Adrenal gland (tissue), 19 donors: ENCODE data around the gene SCNN1G. TPM values are rescaled to one million over a fixed set of nuclear protein-coding genes. Genes with fewer than 3 reads are reported as not detected.

Experiments used
- DNase-seq, 7 donors: peaks; one replicate each; pipeline ENCODE4 v3.0.0-alpha.2; 2019 to 2020
- H3K27ac ChIP-seq, 5 donors: fragments of 200-600 bp; sonication (generic) in 4 of 5; 1 replicate in 3 of 5; 2 replicates in 2 of 5; pipeline versions ENCODE4 v1.5.1 to v1.8.0; 2016 to 2020; ENCODE audit warnings: mild to moderate bottlenecking in 1 of 5
- H3K27me3 ChIP-seq: fragments of 200-600 bp; 2 replicates; pipeline ENCODE4 v1.8.0; 2021
- H3K36me3 ChIP-seq, 2 donors: fragments of 200-600 bp; replicated peaks in 1 of 2; 1 replicate in 1 of 2; 2 replicates in 1 of 2; pipeline versions ENCODE4 v1.5.1 to v1.8.0; 2018 to 2022
- H3K4me1 ChIP-seq, 2 donors: fragments of 200-600 bp; replicated peaks in 1 of 2; 1 replicate in 1 of 2; 2 replicates in 1 of 2; pipeline versions ENCODE4 v1.5.1 to v1.8.0; 2018 to 2021
- H3K4me3 ChIP-seq, 4 donors: fragments of 200-600 bp; sonication (generic) in 3 of 4; one replicate each; pipeline ENCODE4 v1.5.1; 2016 to 2018
- H3K9me3 ChIP-seq, 3 donors: fragments of 200-600 bp; sonication (generic) in 1 of 3; replicated peaks in 1 of 3; 1 replicate in 2 of 3; 2 replicates in 1 of 3; pipeline versions ENCODE4 v1.5.1 to v1.8.0; 2016 to 2021
- POLR2A ChIP-seq, 2 donors: fragments of 450-650 bp; IDR thresholded peaks; one replicate each; pipeline ENCODE4 v1.6.1; 2017; ENCODE audit warnings: antibody characterized with exemption in 2 of 2, mild to moderate bottlenecking in 2 of 2, moderate library complexity in 1 of 2
- WGBS, 4 donors: extraction: QIAGEN DNeasy Blood & Tissue Kit in 2 of 4; methylation state at CpG; one replicate each; pipeline versions ENCODE4 v1.1.5 to v1.1.7; 2013 to 2017; 5-methylcytosine and 5-hydroxymethylcytosine counted together
- intact Hi-C, 2 donors: fragments of 100-400 bp; cut with DNase I; formaldehyde crosslinking; loops; one replicate each; pipeline versions ENCODE4 v1.14.1 to v1.15.0; 2022 to 2023
- long read RNA-seq, 10 donors: library from polyadenylated mRNA in 3 of 10; unstranded in 2 of 10; stranded (forward) in 1 of 10; transcript quantifications; one replicate each; pipeline ENCODE4 v2.0.0 and lab custom pipeline, GENCODE V29; 2021 to 2026
- polyA plus RNA-seq, 3 donors: library from polyadenylated mRNA; stranded (reverse); fragments of 200-250 nt in 2 of 3; fragments of 350-450 nt in 1 of 3; fragmentation: Illumina TruSeq in 1 of 3; extraction: RNeasy Lipid Tissue Mini Kit (QIAGEN cat#74804) in 1 of 3; gene quantifications; one replicate each; pipeline ENCODE4 v1.2.3, GENCODE V29; 2013 to 2014
- total RNA-seq, 9 donors: library from RNA; depleted of rRNA in 4 of 9; stranded (reverse); fragments of >200 nt in 4 of 9; fragments of 120-200 nt in 1 of 9; fragmentation: NEBNext Ultra II Directional in 1 of 9; extraction: Animal tissue kit (Norgen Biotek cat#: 25700) in 1 of 9; gene quantifications; one replicate each; pipeline versions ENCODE4 v1.1.0 to v1.2.4, GENCODE V29; 2013 to 2023
- TF ChIP-seq, protein P1 (sequence below), 6 experiments: fragments of 450-650 bp in 4 of 6; fragments of 200-600 bp in 2 of 6; sonication (generic) in 1 of 6; IDR thresholded peaks; 1 replicate in 5 of 6; 2 replicates in 1 of 6; pipeline versions ENCODE4 v1.5.1 to v1.8.0; 2016 to 2021; ENCODE audit warnings: antibody characterized with exemption in 6 of 6, mild to moderate bottlenecking in 2 of 6, moderate library complexity in 1 of 6
- donor health status: healthy with polysubstance abuse.
- donor health status: Bipolar disorder and iron deficiency.
- donor health status: DM: yes; HTN: yes; CAD: no.
- donor health status: DM: no; HTN: no; CAD: no.
- donor health status: DM: no; HTN: no; CAD: no.
- donor health status: DM: yes; HTN: yes; CAD: no.

SCNN1G gene
- total RNA-seq: under 1 TPM in 1 of 9 donors, not detected in 8; 0.11 TPM
- under 1 TPM in 2 of 3 donors, not detected in 1; 0.07 to 0.08 TPM for polyA plus RNA-seq
- long read RNA-seq, donor 1: 0 reads
- long read RNA-seq, donor 2: 0 reads
- long read RNA-seq, donor 3: 0 reads
- long read RNA-seq, donor 4: 0 reads
- long read RNA-seq, donor 5: 0 reads
- long read RNA-seq, donor 6: 0 reads
- long read RNA-seq, donor 7: 0 reads
- long read RNA-seq, donor 8: 0 reads
- long read RNA-seq, donor 9: 0 reads
- long read RNA-seq, donor 10: 0 reads

- peaks cover 38% of the 10 kb centered on the region for H3K27me3 ChIP-seq
- intact Hi-C loops: loop anchor here (5.0 kb wide), 2 partner anchors 249 to 254 kb away; no protein-coding TSS in a partner anchor
- WGBS, 4 donors: 1 to 28% (median 2%) methylated on average over 2 to 71 of the region's 71 CpGs
Measured at GRCh38 chr16:23182679-23183542, at the start of gene SCNN1G. Gene SCNN1G, plus strand, starts transcription at chr16:23182745. Its CDS starts 3,527 bp downstream, at chr16:23186272.

GRCh38 chr16:23132775-23133463 lies 49.6 kb upstream of the SCNN1G start:
- WGBS, 4 donors: 66 to 79% (median 75%) methylated on average over 11 of the region's 11 CpGs
- TF ChIP-seq, protein P1, sequence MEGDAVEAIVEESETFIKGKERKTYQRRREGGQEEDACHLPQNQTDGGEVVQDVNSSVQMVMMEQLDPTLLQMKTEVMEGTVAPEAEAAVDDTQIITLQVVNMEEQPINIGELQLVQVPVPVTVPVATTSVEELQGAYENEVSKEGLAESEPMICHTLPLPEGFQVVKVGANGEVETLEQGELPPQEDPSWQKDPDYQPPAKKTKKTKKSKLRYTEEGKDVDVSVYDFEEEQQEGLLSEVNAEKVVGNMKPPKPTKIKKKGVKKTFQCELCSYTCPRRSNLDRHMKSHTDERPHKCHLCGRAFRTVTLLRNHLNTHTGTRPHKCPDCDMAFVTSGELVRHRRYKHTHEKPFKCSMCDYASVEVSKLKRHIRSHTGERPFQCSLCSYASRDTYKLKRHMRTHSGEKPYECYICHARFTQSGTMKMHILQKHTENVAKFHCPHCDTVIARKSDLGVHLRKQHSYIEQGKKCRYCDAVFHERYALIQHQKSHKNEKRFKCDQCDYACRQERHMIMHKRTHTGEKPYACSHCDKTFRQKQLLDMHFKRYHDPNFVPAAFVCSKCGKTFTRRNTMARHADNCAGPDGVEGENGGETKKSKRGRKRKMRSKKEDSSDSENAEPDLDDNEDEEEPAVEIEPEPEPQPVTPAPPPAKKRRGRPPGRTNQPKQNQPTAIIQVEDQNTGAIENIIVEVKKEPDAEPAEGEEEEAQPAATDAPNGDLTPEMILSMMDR (IDR thresholded peaks at IDR 0.05): no peak
- no peak for TF ChIP-seq POLR2A (IDR thresholded peaks at IDR 0.05)
- H3K4me3 ChIP-seq: no peak overlapping the region
- intact Hi-C loops: loop anchor here in 1 of 2 donors (10.0 kb wide), 1 partner anchor 68 kb away; no protein-coding TSS in a partner anchor
- H3K36me3 ChIP-seq: no peaks in the 10 kb centered on the region
- H3K9me3 ChIP-seq: peaks cover 0 to 12% (median 0%) of the 10 kb centered on the region in 3 donors
- no peaks in the 10 kb centered on the region for H3K27me3 ChIP-seq
- H3K27ac ChIP-seq: peak overlapping the region in 1 of 5 donors; percentile 40
- DNase-seq: no peak
- peaks cover 17 to 35% of the 10 kb centered on the region in 2 donors for H3K4me1 ChIP-seq

More at GRCh38 chr16:23182679-23183542, at the start of gene SCNN1G:
- Histone ChIP-seq H3K36me3 (no peaks in the 10 kb centered on the region), H3K9me3 (no peaks in the 10 kb centered on the region), H3K27ac (no peak within 1 kb of the TSS), H3K4me3 (peak within 1 kb of the TSS in 2 of 4 donors; percentile 1 to 53), H3K4me1 (peaks cover 5 to 13% of the 10 kb centered on the region in 2 donors)
- DNase-seq: no peak
- TF ChIP-seq, protein P1 (IDR thresholded peaks at IDR 0.05): peak in 1 of 6 experiments; percentile 62
- TF ChIP-seq POLR2A (IDR thresholded peaks at IDR 0.05): no peak

- no peak overlapping the region for H3K4me3 ChIP-seq
- no peak for TF ChIP-seq POLR2A (IDR thresholded peaks at IDR 0.05)
- TF ChIP-seq, protein P1 (IDR thresholded peaks at IDR 0.05): no peak
- no peaks in the 10 kb centered on the region for H3K36me3 ChIP-seq
- no peak overlapping the region for H3K27ac ChIP-seq
- peak; percentile 35 to 83 (median 61) for DNase-seq
- H3K9me3 ChIP-seq: peaks cover 0 to 13% (median 0%) of the 10 kb centered on the region in 3 donors
- intact Hi-C loops: loop anchor here in 1 of 2 donors (10.0 kb wide), 1 partner anchor 69 kb away; no protein-coding TSS in a partner anchor
- no peaks in the 10 kb centered on the region for H3K27me3 ChIP-seq
- WGBS, 4 donors: 47 to 52% (median 48%) methylated on average over 3 of the region's 3 CpGs
- peaks cover 17 to 35% of the 10 kb centered on the region in 2 donors for H3K4me1 ChIP-seq
Measured at GRCh38 chr16:23134274-23134673, 48.3 kb upstream of the SCNN1G start.
